Heart left ventricle (tissue), 16 donors: ENCODE results near the gene HSPBP1. TPM values are rescaled to one million over a fixed set of nuclear protein-coding genes. Genes with fewer than 3 reads are reported as not detected.
"Not testable (repeated sequence)": the region's sequence is repeated elsewhere in the genome, so short reads cannot be mapped to it uniquely, and the experiment has no call there.

Experiments
- ATAC-seq, 4 donors: fragments of 200-7000 bp; cut with Tn5 transposase; one replicate each; pipeline ENCODE4 v1.9.1; 2020 to 2022; ENCODE audit warnings: moderate library complexity in 4 of 4, mild to moderate bottlenecking in 3 of 4, moderate number of reproducible peaks in 1 of 4
- DNase-seq, 5 donors: peaks; one replicate each; pipeline ENCODE4 v3.0.0-alpha.2; 2020
- H3K27ac ChIP-seq, 12 donors: fragments of 200-600 bp; sonication (generic) in 4 of 12; one replicate each; pipeline versions ENCODE4 v1.5.0 to v1.8.0; 2016 to 2022; ENCODE audit warnings: mild to moderate bottlenecking in 2 of 12
- H3K27me3 ChIP-seq, 9 donors: fragments of 200-600 bp; sonication (generic) in 2 of 9; one replicate each; pipeline versions ENCODE4 v1.5.1 to v1.8.0; 2016 to 2022; ENCODE audit warnings: mild to moderate bottlenecking in 3 of 9
- H3K36me3 ChIP-seq, 9 donors: fragments of 200-600 bp; sonication (generic) in 2 of 9; one replicate each; pipeline versions ENCODE4 v1.5.0 to v1.8.0; 2018 to 2022; ENCODE audit warnings: mild to moderate bottlenecking in 2 of 9
- H3K4me1 ChIP-seq, 12 donors: fragments of 200-600 bp; sonication (generic) in 4 of 12; one replicate each; pipeline versions ENCODE4 v1.5.0 to v1.8.0; 2016 to 2022; ENCODE audit warnings: mild to moderate bottlenecking in 3 of 12
- H3K4me3 ChIP-seq, 12 donors: fragments of 200-600 bp; sonication (generic) in 4 of 12; one replicate each; pipeline versions ENCODE4 v1.5.0 to v1.8.0; 2017 to 2022; ENCODE audit warnings: mild to moderate bottlenecking in 9 of 12, moderate library complexity in 4 of 12
- H3K9me3 ChIP-seq, 12 donors: fragments of 200-600 bp; sonication (generic) in 4 of 12; one replicate each; pipeline versions ENCODE4 v1.5.0 to v1.8.0; 2016 to 2022; ENCODE audit warnings: mild to moderate bottlenecking in 1 of 12
- POLR2A ChIP-seq, 2 donors: fragments of 450-650 bp; IDR thresholded peaks; one replicate each; pipeline ENCODE4 v1.6.1; 2017; ENCODE audit warnings: antibody characterized with exemption in 2 of 2, mild to moderate bottlenecking in 2 of 2, moderate library complexity in 2 of 2
- WGBS, 4 donors: extraction: QIAGEN DNeasy Blood & Tissue Kit in 2 of 4; methylation state at CpG; one replicate each; pipeline versions ENCODE4 v1.1.5 to v1.1.7; 2013 to 2018; 5-methylcytosine and 5-hydroxymethylcytosine counted together
- intact Hi-C, 10 donors: fragments of 100-400 bp; cut with DNase I; formaldehyde crosslinking; loops; one replicate each; pipeline versions ENCODE4 v1.11.1 to v1.14.2; 2022
- long read RNA-seq, 3 donors: library from polyadenylated mRNA; unstranded; transcript quantifications; one replicate each; pipeline ENCODE4 v2.0.0, GENCODE V29; 2020 to 2021
- polyA plus RNA-seq, 2 donors: library from polyadenylated mRNA; stranded (reverse); fragments of 200-250 nt; gene quantifications; one replicate each; pipeline ENCODE4 v1.2.3, GENCODE V29; 2013
- total RNA-seq, 9 donors: library from RNA; depleted of rRNA in 2 of 9; stranded (reverse); fragments of >200 nt in 2 of 9; fragmentation: NEBNext Ultra II Directional in 3 of 9; extraction: Animal tissue kit (Norgen Biotek cat#: 25700) in 3 of 9; gene quantifications; one replicate each; pipeline versions ENCODE4 v1.1.0 to v1.2.4, GENCODE V29; 2016 to 2023
- TF ChIP-seq, protein P1 (sequence below), 12 donors: fragments of 200-600 bp; sonication (generic) in 4 of 12; IDR thresholded peaks; one replicate each; pipeline versions ENCODE4 v1.5.0 to v1.8.0; 2018 to 2022; ENCODE audit warnings: antibody characterized with exemption in 12 of 12, mild to moderate bottlenecking in 5 of 12
- donor health status: ischemic (EF 13 %, LVEDD 7.1; RV severe dilation, severe dysfunction).
- donor health status: healthy with polysubstance abuse.
- donor health status: DM: no; HTN: yes; CAD: no.
- donor health status: DM: no; HTN: no; CAD: no.
- donor health status: ischemic (EF 25% LVEDD 6.9; RV normal size, moderate dysfunction).
- donor health status: ischemic (EF 25% LVEDD 5.7; RV mildly dilated, moderate dysfunction).
- donor health status: healthy.
- donor health status: DM: yes; HTN: yes; CAD: no.
- donor health status: ischemic (EF 35%, LVEDD 5.7; RV mildly dilated, moderate dysfunction).
- donor health status: nonischemic (EF 11% LVEDD 7.7; RV severe dilation, severe dysfunction).
- donor health status: DM: yes; HTN: yes; CAD: no.
- donor health status: PGD.
- donor health status: ischemic (EF 29% LVEDD 5.4; RV normal size, mild dysfunction).
- donor health status: nonischemic (EF 23%, LVEDD 6.1; RV moderate dilation, normal function).

Gene HSPBP1, protein sequence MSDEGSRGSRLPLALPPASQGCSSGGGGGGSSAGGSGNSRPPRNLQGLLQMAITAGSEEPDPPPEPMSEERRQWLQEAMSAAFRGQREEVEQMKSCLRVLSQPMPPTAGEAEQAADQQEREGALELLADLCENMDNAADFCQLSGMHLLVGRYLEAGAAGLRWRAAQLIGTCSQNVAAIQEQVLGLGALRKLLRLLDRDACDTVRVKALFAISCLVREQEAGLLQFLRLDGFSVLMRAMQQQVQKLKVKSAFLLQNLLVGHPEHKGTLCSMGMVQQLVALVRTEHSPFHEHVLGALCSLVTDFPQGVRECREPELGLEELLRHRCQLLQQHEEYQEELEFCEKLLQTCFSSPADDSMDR
- 10 to 100 TPM; 25.7 to 42.0 (median 30.6) TPM for total RNA-seq
- polyA plus RNA-seq = 10 to 100 TPM; 56.4 to 76.0 TPM
- long read RNA-seq, donor 1, transcript HSPBP1-202 (8 exons, 1,572 nt) = major isoform, 43 of 60 reads
- long read RNA-seq, donor 1, partial matches to known transcripts = 3 of 60 reads
- long read RNA-seq, donor 1, other reads (novel, unspliced or antisense) = 10 of 60 reads
- long read RNA-seq, donor 2, transcript HSPBP1-202 (8 exons, 1,572 nt) = major isoform, 195 of 281 reads
- long read RNA-seq, donor 2, transcript HSPBP1-206 (7 exons, 1,449 nt) = minor isoform, 9 of 281 reads
- long read RNA-seq, donor 2, partial matches to known transcripts = 13 of 281 reads
- long read RNA-seq, donor 2, other reads (novel, unspliced or antisense) = 63 of 281 reads
- long read RNA-seq, donor 3, transcript HSPBP1-202 (8 exons, 1,572 nt) = major isoform, 49 of 68 reads
- long read RNA-seq, donor 3, partial matches to known transcripts = 5 of 68 reads
- long read RNA-seq, donor 3, other reads (novel, unspliced or antisense) = 10 of 68 reads

DNA sequence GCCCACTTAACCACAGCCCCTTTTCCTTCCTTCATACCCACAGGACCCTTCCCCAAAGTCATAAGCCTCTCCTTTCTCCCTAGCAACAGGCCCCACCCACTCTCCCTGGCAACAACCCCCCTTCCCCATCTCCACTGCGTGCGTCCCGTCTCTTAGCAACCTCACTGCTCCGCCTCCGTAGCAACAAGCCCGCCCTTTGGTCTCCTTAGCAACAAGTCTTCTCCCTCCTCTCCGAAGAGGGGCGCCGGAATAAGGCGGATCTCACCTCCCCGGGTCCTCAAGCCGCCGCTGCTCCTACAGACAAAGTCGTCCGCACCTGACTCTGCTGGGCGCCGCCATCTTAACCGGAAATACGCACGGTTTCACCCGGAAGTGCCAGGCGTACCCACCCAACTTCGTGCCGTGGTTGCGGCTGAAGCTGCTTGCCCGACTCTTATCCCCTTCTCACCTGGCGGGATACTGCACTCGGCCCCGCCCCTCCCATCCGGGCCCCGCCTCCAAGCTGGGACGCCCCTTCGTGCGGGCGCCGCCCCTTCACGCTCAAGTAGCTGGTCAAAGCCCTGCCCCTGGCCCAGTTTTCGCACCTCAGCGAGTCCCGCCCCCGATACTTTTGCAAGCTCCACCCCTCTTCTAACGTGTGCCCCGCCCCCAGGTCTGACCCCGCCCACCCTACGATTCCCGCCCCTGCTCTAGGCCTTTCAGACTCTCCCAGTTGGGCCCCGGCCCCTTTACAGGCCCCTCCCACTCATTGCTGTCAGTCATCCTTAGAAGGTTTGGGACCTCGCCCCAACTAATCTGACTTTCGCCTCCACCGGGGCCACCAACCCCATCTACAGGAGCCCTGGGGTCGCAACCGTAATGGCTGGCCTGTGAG lies at the start of gene HSPBP1:
Gene HSPBP1, minus strand, starts transcription at position 341 of the 874 bp plus-strand sequence. CDS start 502 bp downstream, outside the sequence.
- DNase-seq (peak; percentile 88 to 94 (median 92)), ATAC-seq (peak; percentile 87 to 94 (median 93))
- 4 to 5% (median 4%) methylated on average over 52 of the region's 52 CpGs for WGBS, 4 donors

DNA sequence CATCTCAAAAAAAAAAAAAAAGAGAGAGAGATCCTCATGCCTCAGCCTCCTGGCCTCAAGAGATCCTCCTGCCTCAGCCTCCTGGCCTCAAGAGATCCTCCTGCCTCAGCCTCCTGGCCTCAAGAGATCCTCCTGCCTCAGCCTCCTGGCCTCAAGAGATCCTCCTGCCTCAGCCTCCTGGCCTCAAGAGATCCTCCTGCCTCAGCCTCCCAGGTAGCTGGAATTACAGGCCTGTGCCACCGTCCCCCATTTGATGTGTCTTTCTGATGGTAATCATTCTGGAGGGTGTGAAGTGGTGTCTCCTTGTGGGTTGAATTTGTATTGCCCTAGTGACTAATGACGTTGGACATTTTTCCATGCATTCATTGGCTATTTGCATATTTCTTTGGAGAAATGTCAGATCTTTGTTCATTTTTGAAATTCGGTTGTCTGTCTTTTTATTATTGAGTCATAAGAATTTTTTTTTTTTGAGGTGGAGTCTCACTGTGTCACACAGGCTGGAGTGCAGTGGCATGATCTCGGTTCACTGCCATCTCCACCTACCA lies 48.9 kb upstream of the HSPBP1 start:
- H3K4me1 ChIP-seq, H3K9me3 ChIP-seq, H3K36me3 ChIP-seq, H3K27me3 ChIP-seq, H3K4me3 ChIP-seq, ATAC-seq, H3K27ac ChIP-seq, DNase-seq, intact Hi-C loops: not testable (repeated sequence)
- WGBS, 4 donors = 70 to 81% (median 74%) methylated on average over 4 of the region's 4 CpGs

More for the DNA sequence above, at the start of gene HSPBP1:
- peaks cover 0 to 31% (median 11%) of the 10 kb centered on the region in 12 donors for H3K4me1 ChIP-seq
- peak within 1 kb of the TSS; percentile 58 to 91 (median 75) for H3K4me3 ChIP-seq
- peak in 1 of 2 donors; percentile 31 for TF ChIP-seq POLR2A (IDR thresholded peaks at IDR 0.05)
- TF ChIP-seq, protein P1, sequence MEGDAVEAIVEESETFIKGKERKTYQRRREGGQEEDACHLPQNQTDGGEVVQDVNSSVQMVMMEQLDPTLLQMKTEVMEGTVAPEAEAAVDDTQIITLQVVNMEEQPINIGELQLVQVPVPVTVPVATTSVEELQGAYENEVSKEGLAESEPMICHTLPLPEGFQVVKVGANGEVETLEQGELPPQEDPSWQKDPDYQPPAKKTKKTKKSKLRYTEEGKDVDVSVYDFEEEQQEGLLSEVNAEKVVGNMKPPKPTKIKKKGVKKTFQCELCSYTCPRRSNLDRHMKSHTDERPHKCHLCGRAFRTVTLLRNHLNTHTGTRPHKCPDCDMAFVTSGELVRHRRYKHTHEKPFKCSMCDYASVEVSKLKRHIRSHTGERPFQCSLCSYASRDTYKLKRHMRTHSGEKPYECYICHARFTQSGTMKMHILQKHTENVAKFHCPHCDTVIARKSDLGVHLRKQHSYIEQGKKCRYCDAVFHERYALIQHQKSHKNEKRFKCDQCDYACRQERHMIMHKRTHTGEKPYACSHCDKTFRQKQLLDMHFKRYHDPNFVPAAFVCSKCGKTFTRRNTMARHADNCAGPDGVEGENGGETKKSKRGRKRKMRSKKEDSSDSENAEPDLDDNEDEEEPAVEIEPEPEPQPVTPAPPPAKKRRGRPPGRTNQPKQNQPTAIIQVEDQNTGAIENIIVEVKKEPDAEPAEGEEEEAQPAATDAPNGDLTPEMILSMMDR (IDR thresholded peaks at IDR 0.05) = no peak
- H3K27ac ChIP-seq = peak within 1 kb of the TSS; percentile 41 to 92 (median 84)
- no peaks in the 10 kb centered on the region for H3K27me3 ChIP-seq
- intact Hi-C loops = loop anchor here in 3 of 10 donors (1.0 to 10.0 kb wide), 5 partner anchors 21 to 325 kb away; partner anchors contain the start of genes PPP6R1 (in 2 of the 3), KMT5C (in 1 of the 3), TMEM238 (in 1 of the 3) and ZNF524 (in 1 of the 3)
- peaks cover 0 to 23% (median 13%) of the 10 kb centered on the region in 9 donors for H3K36me3 ChIP-seq
- H3K9me3 ChIP-seq = no peaks in the 10 kb centered on the region

DNA sequence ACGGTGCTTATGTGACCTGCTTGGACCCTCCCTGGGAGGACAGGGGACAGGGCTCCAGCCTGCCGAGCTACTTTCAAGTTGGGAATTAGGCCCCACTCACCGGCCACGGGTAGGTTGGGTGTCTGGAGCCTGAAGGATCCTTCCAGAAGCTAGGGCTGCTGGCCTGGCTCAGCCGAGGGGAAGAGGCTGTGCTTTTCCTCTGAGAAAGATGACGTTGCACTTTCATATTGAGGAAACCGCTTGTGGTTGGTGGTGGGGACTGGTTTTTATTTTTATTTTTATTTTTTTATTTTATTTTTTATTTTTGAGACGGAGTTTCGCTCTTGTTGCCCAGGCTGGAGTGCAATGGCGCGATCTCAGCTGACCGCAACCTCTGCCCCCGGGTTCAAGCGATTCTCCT lies 45.3 kb upstream of the HSPBP1 start, which contains the start of gene TMEM150B:
Gene TMEM150B, minus strand, starts transcription at position 170 of the 400 bp plus-strand sequence. CDS start 4,305 bp downstream, outside the sequence.
- H3K36me3 ChIP-seq = no peaks in the 10 kb centered on the region
- WGBS, 4 donors = 77 to 84% (median 78%) methylated on average over 14 of the region's 14 CpGs
- no peak for ATAC-seq
- no peaks in the 10 kb centered on the region for H3K9me3 ChIP-seq
- peaks cover 0 to 12% (median 0%) of the 10 kb centered on the region in 12 donors for H3K4me1 ChIP-seq
- DNase-seq = no peak
- no peak for TF ChIP-seq POLR2A (IDR thresholded peaks at IDR 0.05)
- TF ChIP-seq, protein P1 (IDR thresholded peaks at IDR 0.05) = no peak
- peak within 1 kb of the TSS in 2 of 12 donors; percentile 26 to 57 for H3K4me3 ChIP-seq
- peak within 1 kb of the TSS in 3 of 12 donors; percentile 19 to 91 (median 52) for H3K27ac ChIP-seq
- intact Hi-C loops = no loop called here
- H3K27me3 ChIP-seq = peaks cover 0 to 3% (median 0%) of the 10 kb centered on the region in 9 donors
